ENCODE measurements around the gene ACSL1. TPM values are rescaled to one million over a fixed set of nuclear protein-coding genes. Genes with fewer than 3 reads are reported as not detected.
A peak's percentile ranks its signal among the peaks of the same experiment; 100 is the strongest.

Gene ACSL1
- total and polyA plus RNA-seq, 2 experiments from 2014 or later, result 6.2 to 13.1 TPM

GRCh38 chr4:184805462-184806228 lies 20.1 kb downstream of the ACSL1 start:
- H3K36me3 Mint-ChIP-seq (ENCODE audit: low read depth), result no peaks in the 10 kb centered on the region
- no peaks in the 10 kb centered on the region for H3K79me2 ChIP-seq (replicated peaks; ENCODE audit: insufficient read depth)
- no peaks in the 10 kb centered on the region for H3K27me3 ChIP-seq (ENCODE audit: insufficient read depth)
- DNase-seq (ENCODE audit: low spot score) (no peak), ATAC-seq (peak; percentile 19)
- H3K9me3 Mint-ChIP-seq, result no peaks in the 10 kb centered on the region
- TF ChIP-seq STAT1 (IDR thresholded peaks at IDR 0.05; ENCODE audit: unreplicated experiment) (no peak), ZNF331 (CRISPR knock-in tag; IDR thresholded peaks at IDR 0.05; ENCODE audit: low read depth) (no peak), EZH2 (IDR thresholded peaks at IDR 0.05; ENCODE audit: low read depth, unreplicated experiment) (no peak), CREB1 (CRISPR knock-in tag; IDR thresholded peaks at IDR 0.05; ENCODE audit: low read depth) (no peak), NANOG (IDR thresholded peaks at IDR 0.05; ENCODE audit: borderline replicate concordance) (no peak), JUNB (IDR thresholded peaks at IDR 0.05; ENCODE audit: unreplicated experiment) (no peak), EZH2phosphoT487 (IDR thresholded peaks at IDR 0.05; ENCODE audit: unreplicated experiment) (no peak), REST (IDR thresholded peaks at IDR 0.05; ENCODE audit: unreplicated experiment) (no peak), POLR2AphosphoS5 (IDR thresholded peaks at IDR 0.05; ENCODE audit: low read depth) (no peak), CTCF (conservative IDR thresholded peaks at IDR 0.05; ENCODE audit: low read depth in 2 of 2) (no peak)
- peaks cover 15% of the 10 kb centered on the region for H3K4me1 ChIP-seq (ENCODE audit: insufficient read depth)
- H2AFZ ChIP-seq, result peak overlapping the region; percentile 63; the same call in 1 of the 2 replicates
- H3K4me3 Mint-ChIP-seq, result no peak overlapping the region
- H3K27ac Mint-ChIP-seq, result no peak overlapping the region
- H3K4me1 Mint-ChIP-seq, result peaks cover 31% of the 10 kb centered on the region
- H3K4me3 ChIP-seq, result no peak overlapping the region
- H4K20me1 ChIP-seq (replicated peaks; ENCODE audit: insufficient read depth), result no peaks in the 10 kb centered on the region
- no peaks in the 10 kb centered on the region for H3K36me3 ChIP-seq (ENCODE audit: insufficient read depth)
- no peak overlapping the region for H3K4me2 ChIP-seq
- no peaks in the 10 kb centered on the region for H3F3A ChIP-seq (replicated peaks; ENCODE audit: low read depth)
- H3K27ac ChIP-seq (ENCODE audit: low read depth), result no peak overlapping the region
- no peaks in the 10 kb centered on the region for H3K9me2 ChIP-seq (ENCODE audit: insufficient read depth)
- peaks cover 5% of the 10 kb centered on the region for H3K27me3 Mint-ChIP-seq (ENCODE audit: insufficient read depth, low read depth, poor library complexity)

GRCh38 chr4:184804621-184805020 lies 21.1 kb downstream of the ACSL1 start:
- Histone ChIP-seq H3K36me3 (ENCODE audit: insufficient read depth) (no peaks in the 10 kb centered on the region), H3K27ac (ENCODE audit: low read depth) (no peak overlapping the region), H3K79me2 (replicated peaks; ENCODE audit: insufficient read depth) (no peaks in the 10 kb centered on the region), H4K20me1 (replicated peaks; ENCODE audit: insufficient read depth) (no peaks in the 10 kb centered on the region), H2AFZ (no peak overlapping the region), H3K4me1 (ENCODE audit: insufficient read depth) (peaks cover 15% of the 10 kb centered on the region), H3K4me2 (no peak overlapping the region), H3K9me2 (ENCODE audit: insufficient read depth) (no peaks in the 10 kb centered on the region), H3K27me3 (ENCODE audit: insufficient read depth) (no peaks in the 10 kb centered on the region), H3F3A (replicated peaks; ENCODE audit: low read depth) (no peaks in the 10 kb centered on the region), H3K4me3 (no peak overlapping the region)
- DNase-seq (ENCODE audit: low spot score), result no peak
- Mint-ChIP-seq H3K27ac (no peak overlapping the region), H3K4me3 (no peak overlapping the region), H3K9me3 (no peaks in the 10 kb centered on the region), H3K4me1 (peaks cover 31% of the 10 kb centered on the region), H3K36me3 (ENCODE audit: low read depth) (no peaks in the 10 kb centered on the region), H3K27me3 (ENCODE audit: insufficient read depth, low read depth, poor library complexity) (peaks cover 3% of the 10 kb centered on the region)
- ATAC-seq, result no peak
- TF ChIP-seq ZNF331 (CRISPR knock-in tag; IDR thresholded peaks at IDR 0.05; ENCODE audit: low read depth) (no peak), STAT1 (IDR thresholded peaks at IDR 0.05; ENCODE audit: unreplicated experiment) (no peak), ETS1 (IDR thresholded peaks at IDR 0.05) (no peak), EZH2 (IDR thresholded peaks at IDR 0.05; ENCODE audit: low read depth, unreplicated experiment) (no peak), POLR2AphosphoS5 (IDR thresholded peaks at IDR 0.05; ENCODE audit: low read depth) (no peak)

All from GM23338 (cell line).